K562 (cell line): ENCODE results near the gene TSEN34. TPM values are rescaled to one million over a fixed set of nuclear protein-coding genes. Genes with fewer than 3 reads are reported as not detected.

Source experiments
- BRD9 ChIP-seq: fragments of 450-650 bp; IDR thresholded peaks from 2 replicates; pipeline ENCODE4 v1.6.1; 2018; ENCODE audit warnings: low read depth; ENCODE audit not compliant: partially characterized antibody
- CREM ChIP-seq: IDR thresholded peaks from 2 replicates; pipeline ENCODE4 v1.6.1; 2014; ENCODE audit warnings: antibody characterized with exemption, low read depth
- CTBP1 ChIP-seq: fragments of 450-650 bp; IDR thresholded peaks from 2 replicates; pipeline ENCODE4 v1.6.1; 2016; ENCODE audit warnings: borderline replicate concordance
- GABPB2 ChIP-seq: fragments of 250-450 bp; sonication (Bioruptor Pico); conservative IDR thresholded peaks from 2 replicates; pipeline ENCODE4 v1.5.1; 2021; ENCODE audit warnings: mild to moderate bottlenecking
- IRF1 ChIP-seq: sonication (generic); formaldehyde crosslinking; IDR thresholded peaks from 2 replicates; pipeline ENCODE4 v1.8.0; 2022; ENCODE audit warnings: missing genetic modification reagents, mild to moderate bottlenecking, borderline replicate concordance
- MAZ ChIP-seq, 2 experiments: fragments of 450-650 bp in 1 of 2; sonication (generic) in 1 of 2; formaldehyde crosslinking; IDR thresholded peaks in 1 of 2; conservative IDR thresholded peaks in 1 of 2; 2 replicates each; pipeline versions ENCODE4 v1.4.0 to v1.5.0; 2020; ENCODE audit warnings: mild to moderate bottlenecking in 1 of 2, missing genetic modification reagents in 1 of 2
- POLR2A ChIP-seq: fragments of 450-650 bp; conservative IDR thresholded peaks from 2 replicates; pipeline ENCODE4 v1.6.1; 2016
- SRSF9 ChIP-seq: fragments of 200-400 bp; formaldehyde crosslinking; IDR thresholded peaks from 2 replicates; pipeline ENCODE4 v1.6.1; 2017; ENCODE audit warnings: low read depth, low read length, borderline replicate concordance
- TBL1XR1 ChIP-seq, 2 experiments: IDR thresholded peaks; 2 replicates each; pipeline ENCODE4 v1.6.1; 2012; ENCODE audit warnings: improper control_type of control experiment in 2 of 2, low read length in 2 of 2, mild to moderate bottlenecking in 1 of 2
- TFAP4 ChIP-seq: sonication (generic); formaldehyde crosslinking; IDR thresholded peaks from 2 replicates; pipeline ENCODE4 v1.8.0; 2022; ENCODE audit warnings: missing genetic modification reagents, mild to moderate bottlenecking, moderate library complexity, borderline replicate concordance
- VEZF1 ChIP-seq: fragments of 200-800 bp; sonication (Bioruptor generic); IDR thresholded peaks from 2 replicates; pipeline ENCODE4 v1.6.1; 2017; ENCODE audit warnings: missing genetic modification characterization, missing compliant biosample characterization
- ZNF140 ChIP-seq: fragments of 250-450 bp; sonication (Bioruptor Pico); IDR thresholded peaks from 2 replicates; pipeline ENCODE4 v1.8.0; 2021; ENCODE audit warnings: moderate library complexity, mild to moderate bottlenecking, inconsistent platforms
- ZNF511 ChIP-seq: sonication (generic); formaldehyde crosslinking; IDR thresholded peaks from 2 replicates; pipeline ENCODE4 v1.8.0; 2022; ENCODE audit warnings: mild to moderate bottlenecking, missing genetic modification reagents
- ZNF518B ChIP-seq: fragments of 250-450 bp; sonication (Bioruptor Pico); IDR thresholded peaks from 2 replicates; pipeline ENCODE4 v1.5.0; 2021; ENCODE audit warnings: mild to moderate bottlenecking, moderate library complexity
- polyA plus RNA-seq, 8 experiments: library from polyadenylated mRNA; depleted of rRNA in 4 of 8; stranded (reverse) in 5 of 8; unstranded in 3 of 8; fragments of >200 nt; fragmentation: Nextera tagmentation in 2 of 8; fragmentation: Illumina TruSeq in 1 of 8; extraction: Ambion mirVana in 2 of 8; extraction: Trizol in 1 of 8; gene quantifications; 2 replicates each; pipeline versions ENCODE4 v1.2.1 to v1.2.3, GENCODE V29; 2011 to 2014; ENCODE audit warnings: inconsistent platforms in 1 of 8, missing spikeins in 1 of 8
- total RNA-seq, 7 experiments: library from RNA; depleted of rRNA in 6 of 7; stranded (reverse); fragments of >200 nt in 6 of 7; fragmentation: Illumina TruSeq in 2 of 7; extraction: Trizol in 2 of 7; gene quantifications; 2 replicates each; pipeline versions ENCODE4 v1.2.1 to v1.2.3, GENCODE V29; 2011 to 2021; ENCODE audit warnings: low replicate concordance in 1 of 7
- TF ChIP-seq, protein P1 (sequence below): fragments of 250-450 bp; sonication (Bioruptor Pico); IDR thresholded peaks from 2 replicates; pipeline ENCODE4 v1.5.1; 2021; ENCODE audit warnings: mild to moderate bottlenecking
- TF ChIP-seq, protein P2 (sequence below), 2 experiments: fragments of 450-650 bp in 1 of 2; sonication (generic) in 1 of 2; formaldehyde crosslinking in 1 of 2; IDR thresholded peaks in 1 of 2; conservative IDR thresholded peaks in 1 of 2; 2 replicates each; pipeline versions ENCODE4 v1.6.1 to v1.8.1; 2016 to 2023; ENCODE audit warnings: mild to moderate bottlenecking in 2 of 2, moderate library complexity in 2 of 2, inconsistent platforms in 1 of 2, missing genetic modification reagents in 1 of 2

Gene TSEN34
- total and polyA plus RNA-seq, 9 of the 15 experiments (the other 6 are each of a cell fraction or from before 2014, with no cell fraction given), result 3.1 to 57.6 (median 29.5) TPM

- TF ChIP-seq ZNF511 (CRISPR knock-in tag), result peak; percentile 27; the same call in 1 of the 2 replicates
- no peak; a peak in 1 of 4 replicates for TF ChIP-seq TBL1XR1 (IDR thresholded peaks at IDR 0.05; ENCODE audit: low read length in 2 of 2)
- no peak for TF ChIP-seq IRF1
- TF ChIP-seq, protein P1, sequence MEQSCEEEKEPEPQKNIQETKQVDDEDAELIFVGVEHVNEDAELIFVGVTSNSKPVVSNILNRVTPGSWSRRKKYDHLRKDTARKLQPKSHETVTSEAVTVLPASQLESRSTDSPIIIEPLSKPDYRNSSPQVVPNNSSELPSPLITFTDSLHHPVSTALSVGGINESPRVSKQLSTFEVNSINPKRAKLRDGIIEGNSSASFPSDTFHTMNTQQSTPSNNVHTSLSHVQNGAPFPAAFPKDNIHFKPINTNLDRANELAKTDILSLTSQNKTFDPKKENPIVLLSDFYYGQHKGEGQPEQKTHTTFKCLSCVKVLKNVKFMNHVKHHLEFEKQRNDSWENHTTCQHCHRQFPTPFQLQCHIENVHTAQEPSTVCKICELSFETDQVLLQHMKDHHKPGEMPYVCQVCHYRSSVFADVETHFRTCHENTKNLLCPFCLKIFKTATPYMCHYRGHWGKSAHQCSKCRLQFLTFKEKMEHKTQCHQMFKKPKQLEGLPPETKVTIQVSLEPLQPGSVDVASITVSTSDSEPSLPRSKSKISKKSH (CRISPR knock-in tag), result no peak
- peak; percentile 95 for TF ChIP-seq POLR2A
- TF ChIP-seq ZNF140 (CRISPR knock-in tag), result no peak
- TF ChIP-seq ZNF518B (CRISPR knock-in tag), result no peak
- TF ChIP-seq SRSF9, result no peak
- peak; percentile 69 for TF ChIP-seq BRD9
- 0 out of 2 replicates have a peak, but pooled peaks have one; percentile 43 for TF ChIP-seq VEZF1 (CRISPR knock-in tag)
- TF ChIP-seq CTBP1, result peak; percentile 81
- TF ChIP-seq MAZ (CRISPR knock-in tag; conservative IDR thresholded peaks at IDR 0.05 in 1 of 2, IDR thresholded peaks at IDR 0.05 in 1 of 2), result peak; percentile 84 to 96
- TF ChIP-seq TFAP4 (CRISPR knock-in tag), result peak; percentile 43; the same call in 1 of the 2 replicates
- no peak for TF ChIP-seq GABPB2 (CRISPR knock-in tag)
- peak; percentile 75 for TF ChIP-seq CREM
- TF ChIP-seq, protein P2, sequence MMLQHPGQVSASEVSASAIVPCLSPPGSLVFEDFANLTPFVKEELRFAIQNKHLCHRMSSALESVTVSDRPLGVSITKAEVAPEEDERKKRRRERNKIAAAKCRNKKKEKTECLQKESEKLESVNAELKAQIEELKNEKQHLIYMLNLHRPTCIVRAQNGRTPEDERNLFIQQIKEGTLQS (IDR thresholded peaks at IDR 0.05), result peak; percentile 46; the same call in 1 of the 2 replicates
- TF ChIP-seq, protein P2 (CRISPR knock-in tag; conservative IDR thresholded peaks at IDR 0.05), result no peak
Observed at GRCh38 chr19:54189735-54190502, 1.2 kb upstream of the TSEN34 start (continued).
